GM21381 (cell line): ENCODE measurements around the gene SLC22A23.

Experiments
- ATAC-seq: cut with Tn5 transposase; IDR thresholded peaks from one replicate; pipeline ENCODE4 v1.9.1; 2021; ENCODE audit warnings: mild to moderate bottlenecking, moderate library complexity; ENCODE audit not compliant: unreplicated experiment

SLC22A23 gene

GRCh38 chr6:3323148-3323547, 133.7 kb downstream of the SLC22A23 start:
- no peak for ATAC-seq

DNA sequence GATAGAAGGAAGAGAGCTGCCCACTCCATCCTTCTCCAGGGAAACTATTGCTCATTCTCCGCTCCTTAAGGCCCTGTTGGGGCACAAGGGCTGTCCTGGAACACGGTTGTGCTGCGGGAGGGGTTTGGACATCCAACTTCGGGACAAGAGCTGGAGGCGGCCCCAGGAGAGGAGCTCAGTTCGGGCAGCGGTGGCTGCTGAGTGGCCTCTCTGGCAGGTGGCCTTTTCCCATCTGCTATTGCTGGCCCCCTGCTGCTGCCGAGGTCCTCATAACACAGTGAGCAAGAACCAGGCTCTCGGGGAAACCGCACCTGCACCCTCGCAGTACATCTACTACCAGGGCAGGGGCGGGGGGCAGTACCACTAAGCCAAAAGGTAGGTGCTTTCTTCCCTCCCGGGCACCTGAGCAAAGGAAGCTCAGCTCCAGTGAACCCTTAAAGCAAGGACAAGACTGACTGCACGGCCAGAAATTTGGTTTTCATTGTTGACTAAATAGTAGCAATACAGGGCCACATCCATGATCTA, 134.4 kb downstream of the SLC22A23 start:
- ATAC-seq: no peak

GRCh38 chr6:3321875-3322274, 135.0 kb downstream of the SLC22A23 start:
- ATAC-seq: no peak

- no peak for ATAC-seq
These were observed 135.8 kb downstream of the SLC22A23 start for GRCh38 chr6:3321042-3321441.

DNA sequence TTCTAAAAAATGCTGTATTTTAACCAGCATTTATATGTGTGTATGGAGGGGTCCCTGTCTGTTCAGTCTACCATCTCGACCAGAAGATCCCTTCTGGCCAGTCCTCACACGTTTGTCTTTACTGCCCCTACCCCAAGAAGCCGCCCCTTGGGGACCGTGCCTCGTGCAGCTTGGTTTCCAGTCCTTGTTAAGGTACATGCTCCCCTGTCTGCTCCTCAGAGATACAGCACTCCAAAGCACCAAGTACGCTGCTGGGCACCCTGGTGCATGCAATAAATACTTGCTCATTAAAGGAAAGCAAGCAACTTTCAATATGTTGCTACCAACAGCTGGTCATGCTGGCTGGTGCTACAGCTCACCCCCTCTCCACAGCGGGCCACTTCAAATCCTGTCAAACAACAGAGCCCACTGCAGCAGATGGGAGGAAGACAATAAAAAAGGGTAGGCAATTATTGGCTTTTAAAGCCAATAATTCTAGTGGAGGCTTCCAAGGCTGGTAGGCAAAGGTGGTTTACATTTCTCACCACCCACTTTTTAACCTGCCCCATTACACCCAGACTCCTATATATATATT, 136.5 kb downstream of the SLC22A23 start:
- no peak for ATAC-seq

- no peak for ATAC-seq
These were observed 137.1 kb downstream of the SLC22A23 start for GRCh38 chr6:3319610-3320200.

GRCh38 chr6:3318821-3319540, 137.9 kb downstream of the SLC22A23 start:
- no peak for ATAC-seq

DNA sequence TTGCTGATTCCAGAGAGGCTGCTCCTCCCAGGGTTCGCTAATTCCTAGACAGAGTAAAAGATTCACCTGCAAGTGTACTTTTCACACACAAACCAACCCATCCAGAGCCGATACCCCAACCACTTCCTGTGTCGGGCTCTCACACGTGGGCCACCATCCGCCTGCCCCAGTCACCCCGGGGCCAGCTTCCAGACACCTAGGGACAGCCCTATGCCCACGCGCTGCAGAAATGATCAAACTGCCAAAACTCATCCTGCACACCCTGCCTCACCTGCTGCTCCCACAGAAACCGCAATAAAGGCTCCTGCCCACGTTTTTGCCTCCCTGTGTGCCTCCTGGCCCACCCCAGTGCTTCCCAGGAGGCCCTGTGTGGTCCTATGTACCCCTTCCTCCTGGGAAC, 138.6 kb downstream of the SLC22A23 start:
- ATAC-seq: no peak

DNA sequence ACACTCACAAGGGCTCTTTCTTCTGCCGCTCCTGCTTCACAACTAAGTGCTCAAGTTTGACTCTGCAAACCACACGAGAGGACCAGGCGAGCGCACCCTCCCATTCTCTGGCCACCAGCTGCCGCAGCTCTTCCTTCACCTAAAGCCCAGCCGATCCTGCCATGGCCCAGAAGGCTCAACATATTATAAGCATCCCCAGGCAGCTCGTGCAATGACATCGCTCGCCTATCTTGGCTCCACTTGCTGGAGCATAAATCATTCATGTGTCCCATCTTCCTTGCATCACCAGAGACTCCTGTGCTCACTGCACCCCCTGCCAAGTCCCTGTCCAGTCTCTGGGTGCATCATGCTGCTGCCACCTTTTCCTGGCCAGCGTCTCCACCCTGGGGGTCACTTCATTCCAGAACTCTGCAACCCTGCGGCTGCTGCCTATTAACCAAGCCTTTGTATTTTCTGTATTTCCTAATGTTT, 139.1 kb downstream of the SLC22A23 start:
- no peak for ATAC-seq

- no peak for ATAC-seq
These were observed 140.0 kb downstream of the SLC22A23 start for GRCh38 chr6:3316818-3317217.

- ATAC-seq: no peak
These were observed 140.5 kb downstream of the SLC22A23 start for GRCh38 chr6:3316331-3316730.

- no peak for ATAC-seq
These were observed 141.0 kb downstream of the SLC22A23 start for GRCh38 chr6:3315841-3316240.

DNA sequence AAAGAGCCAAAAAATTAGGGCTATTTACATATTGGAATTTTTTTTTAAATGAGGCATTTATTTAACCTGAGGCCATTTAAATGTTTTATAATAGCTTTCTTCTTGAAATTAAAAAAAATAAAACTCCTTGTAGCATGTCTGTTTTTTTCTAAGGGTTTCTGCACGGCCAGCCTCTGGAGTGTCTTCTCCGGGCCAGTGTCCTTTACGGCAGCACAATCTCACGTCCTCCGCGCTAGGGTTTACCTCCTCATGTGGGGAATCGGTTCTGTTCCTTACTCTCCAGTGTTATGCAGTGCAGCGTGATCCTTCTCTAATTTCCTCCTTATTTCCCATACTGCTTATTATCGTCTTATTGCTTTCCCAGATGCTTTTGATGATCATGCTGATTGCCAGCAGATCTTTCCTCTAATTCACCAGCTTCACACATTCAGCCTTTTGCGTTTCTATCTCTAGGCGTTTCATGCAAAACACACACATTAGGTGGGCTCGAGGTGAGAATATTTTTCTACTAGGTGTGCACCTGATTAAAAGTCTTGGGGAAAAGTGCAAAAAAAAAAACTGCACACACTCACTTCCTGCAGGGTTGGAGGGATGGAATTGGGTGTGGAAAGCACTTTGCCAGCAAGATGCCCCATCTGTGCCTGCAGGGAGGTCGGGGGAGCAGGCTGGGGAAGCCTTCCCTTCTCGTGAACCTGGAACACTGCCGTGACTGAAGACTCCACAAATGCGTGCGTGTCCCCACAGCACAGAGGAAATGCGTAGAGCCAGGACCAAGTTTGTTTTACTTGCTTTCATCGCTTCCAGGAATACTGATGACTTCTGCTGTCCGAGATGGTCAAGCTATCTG, 142.0 kb downstream of the SLC22A23 start:
- no peak for ATAC-seq

DNA sequence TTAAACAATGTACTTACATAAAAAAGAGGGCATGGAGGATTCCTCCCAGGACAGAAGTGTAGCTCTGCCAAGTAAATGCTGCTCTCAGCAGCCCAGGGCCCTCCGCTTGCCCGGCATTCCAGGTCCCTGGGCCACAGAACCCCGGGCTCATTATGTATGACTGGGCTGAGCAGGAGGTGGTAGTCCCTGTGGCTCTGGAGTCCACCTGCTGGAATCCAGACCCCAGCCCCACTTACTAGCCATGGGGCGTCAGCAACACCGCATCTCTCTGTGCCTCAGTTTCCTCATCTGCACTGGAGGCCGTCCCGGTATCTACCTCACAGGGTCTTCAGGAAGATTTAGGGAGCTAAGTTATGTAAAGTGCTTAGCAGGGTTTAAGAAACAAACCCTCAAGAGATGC, 142.7 kb downstream of the SLC22A23 start:
- ATAC-seq: no peak

DNA sequence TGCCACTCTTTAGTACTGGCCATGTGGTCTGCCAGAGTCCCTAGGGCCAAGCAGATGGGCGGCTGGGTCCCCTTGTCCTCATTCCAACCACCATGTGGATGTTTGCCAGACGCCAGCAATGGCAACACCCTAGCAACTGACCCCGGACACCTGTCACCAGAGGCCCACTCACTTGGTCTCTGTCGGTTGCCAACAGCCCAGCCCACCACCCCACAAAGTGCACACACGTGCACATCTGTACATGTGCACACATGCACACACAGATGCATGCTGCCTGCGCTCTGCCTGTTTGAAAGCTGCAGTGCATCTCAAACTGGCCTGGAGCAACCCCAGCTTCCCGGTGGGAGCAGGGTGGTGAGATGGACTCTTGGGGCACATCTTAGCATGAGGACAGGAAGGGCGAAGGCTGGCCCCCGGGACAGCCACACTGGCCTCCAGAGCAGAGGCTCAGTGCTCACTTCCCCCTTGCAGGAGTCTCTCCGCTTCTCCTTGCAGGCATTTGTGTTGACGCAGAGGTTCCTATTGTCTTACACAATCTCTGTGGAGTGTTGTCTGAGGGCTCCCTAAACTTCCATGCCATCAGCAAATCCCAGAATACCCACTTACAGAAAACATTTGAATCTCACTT, 144.1 kb downstream of the SLC22A23 start:
- ATAC-seq: no peak

DNA sequence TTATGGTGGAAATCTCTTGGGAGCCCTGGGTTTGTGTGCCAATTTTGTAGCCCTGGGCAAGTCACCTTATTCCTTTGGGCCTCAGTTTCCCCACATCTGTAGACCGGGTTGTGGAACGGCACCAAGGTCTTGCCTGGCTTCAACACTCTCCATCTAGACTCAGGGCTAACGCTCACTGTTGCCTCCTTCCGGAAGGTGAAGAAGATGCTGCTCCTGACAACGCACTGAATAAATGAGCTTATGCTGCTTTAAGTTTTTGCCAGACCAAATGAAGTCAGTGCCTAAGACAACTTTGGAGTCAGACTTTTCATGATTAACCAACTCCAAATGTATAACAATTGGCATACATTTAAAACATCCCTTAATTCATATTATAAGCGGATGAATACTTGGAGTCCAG, 145.0 kb downstream of the SLC22A23 start:
- no peak for ATAC-seq

DNA sequence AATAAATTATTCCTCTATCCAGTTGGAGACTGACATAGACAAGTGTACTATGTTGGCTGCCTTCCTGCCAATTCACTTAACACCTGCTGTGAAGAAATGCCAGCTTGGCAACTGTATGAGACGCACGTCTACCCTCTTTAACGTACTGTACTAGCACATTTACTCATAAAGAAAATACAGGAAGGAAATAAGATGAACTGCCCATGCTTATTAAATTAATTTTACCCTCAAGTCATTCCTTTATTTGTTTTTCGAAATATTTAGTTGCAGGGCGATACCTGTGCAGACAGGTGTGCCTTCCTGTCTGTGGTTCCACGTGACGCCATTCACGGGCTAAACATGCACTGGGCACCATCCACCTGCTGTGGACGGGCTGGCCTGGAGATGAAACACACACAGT, 146.1 kb downstream of the SLC22A23 start:
- ATAC-seq: no peak

DNA sequence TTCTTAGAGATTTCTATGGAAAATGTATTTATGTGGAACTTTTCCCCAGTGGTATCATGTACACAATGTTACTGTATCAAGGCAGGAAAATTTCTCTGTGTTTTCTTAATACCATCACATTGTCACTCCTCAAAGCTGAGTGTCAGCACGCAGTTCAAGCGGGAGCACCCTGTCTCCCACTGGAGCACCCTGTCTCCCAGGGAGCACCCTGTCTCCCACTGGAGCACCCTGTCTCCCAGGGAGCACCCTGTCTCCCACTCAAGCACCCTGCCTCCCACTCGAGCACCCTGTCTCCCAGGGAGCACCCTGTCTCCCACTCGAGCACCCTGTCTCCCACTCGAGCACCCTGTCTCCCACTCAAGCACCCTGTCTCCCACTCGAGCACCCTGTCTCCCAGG, 146.8 kb downstream of the SLC22A23 start:
- ATAC-seq: no peak

- no peak for ATAC-seq
These were observed 147.3 kb downstream of the SLC22A23 start for GRCh38 chr6:3309391-3310050.

GRCh38 chr6:3308106-3308505, 148.7 kb downstream of the SLC22A23 start:
- ATAC-seq: no peak
